HepG2 (cell line): ENCODE measurements around the gene MYCBPAP. TPM values are rescaled to one million over a fixed set of nuclear protein-coding genes. Genes with fewer than 3 reads are reported as not detected.

Experiments used
- BORCS8-MEF2B ChIP-seq: sonication (generic); formaldehyde crosslinking; IDR thresholded peaks from 2 replicates; pipeline ENCODE4 v1.8.0; 2022; ENCODE audit warnings: mild to moderate bottlenecking, missing genetic modification reagents
- CHD2 ChIP-seq: IDR thresholded peaks from 2 replicates; pipeline ENCODE4 v1.6.1; 2011; ENCODE audit warnings: low read depth, low read length, improper control_type of control experiment
- ETS1 ChIP-seq: sonication (generic); formaldehyde crosslinking; IDR thresholded peaks from 2 replicates; pipeline ENCODE4 v1.4.0; 2020; ENCODE audit warnings: missing genetic modification reagents
- FOXJ3 ChIP-seq: sonication (generic); formaldehyde crosslinking; IDR thresholded peaks from 2 replicates; pipeline ENCODE4 v1.4.0; 2020; ENCODE audit warnings: missing genetic modification reagents, mild to moderate bottlenecking, borderline replicate concordance
- FOXM1 ChIP-seq: sonication (generic); formaldehyde crosslinking; IDR thresholded peaks from 2 replicates; pipeline ENCODE4 v1.5.0; 2020; ENCODE audit warnings: missing genetic modification reagents
- HOXD1 ChIP-seq: sonication (generic); formaldehyde crosslinking; IDR thresholded peaks from 2 replicates; pipeline ENCODE4 v1.5.0; 2020; ENCODE audit warnings: missing genetic modification reagents
- KDM2A ChIP-seq: sonication (generic); formaldehyde crosslinking; IDR thresholded peaks from 2 replicates; pipeline ENCODE4 v1.4.0; 2020; ENCODE audit warnings: low read depth, missing genetic modification reagents, borderline replicate concordance
- KMT2B ChIP-seq: IDR thresholded peaks from 2 replicates; pipeline ENCODE4 v1.6.1; 2016; ENCODE audit warnings: missing genetic modification reagents, missing compliant biosample characterization
- PHB2 ChIP-seq: fragments of 450-650 bp; IDR thresholded peaks from 2 replicates; pipeline ENCODE4 v1.6.1; 2018; ENCODE audit not compliant: partially characterized antibody
- PLRG1 ChIP-seq: fragments of 450-650 bp; conservative IDR thresholded peaks from 2 replicates; pipeline ENCODE4 v1.6.1; 2016
- PREB ChIP-seq: sonication (generic); formaldehyde crosslinking; IDR thresholded peaks from 2 replicates; pipeline ENCODE4 v1.4.0; 2020; ENCODE audit warnings: missing genetic modification reagents
- PRPF4 ChIP-seq: fragments of 200-400 bp; formaldehyde crosslinking; IDR thresholded peaks from 2 replicates; pipeline ENCODE4 v1.6.1; 2016; ENCODE audit warnings: low read length, low read depth; ENCODE audit not compliant: poor library complexity, severe bottlenecking
- PTBP1 ChIP-seq: fragments of 200-400 bp; formaldehyde crosslinking; IDR thresholded peaks from 2 replicates; pipeline ENCODE4 v1.6.1; 2018; ENCODE audit warnings: low read length, low read depth; ENCODE audit not compliant: poor library complexity, severe bottlenecking
- RBM39 ChIP-seq: fragments of 200-400 bp; formaldehyde crosslinking; IDR thresholded peaks from one replicate; pipeline ENCODE4 v1.6.1; 2018; ENCODE audit warnings: antibody characterized with exemption, mild to moderate bottlenecking, low read depth, low read length; ENCODE audit not compliant: poor library complexity, severe bottlenecking
- SMC3 ChIP-seq: IDR thresholded peaks from 2 replicates; pipeline ENCODE4 v1.6.1; 2011; ENCODE audit warnings: low read length, improper control_type of control experiment
- SNAPC5 ChIP-seq: sonication (generic); formaldehyde crosslinking; IDR thresholded peaks from 2 replicates; pipeline ENCODE4 v1.8.1; 2023; ENCODE audit warnings: mild to moderate bottlenecking, missing genetic modification reagents, borderline replicate concordance
- STAT6 ChIP-seq: sonication (generic); formaldehyde crosslinking; IDR thresholded peaks from 2 replicates; pipeline ENCODE4 v1.4.0; 2020; ENCODE audit warnings: missing genetic modification reagents, mild to moderate bottlenecking, borderline replicate concordance
- TCF12 ChIP-seq, 2 experiments: fragments of 450-650 bp in 1 of 2; sonication (generic) in 1 of 2; formaldehyde crosslinking in 1 of 2; IDR thresholded peaks; 2 replicates each; pipeline versions ENCODE4 v1.6.1 to v1.8.0; 2017 to 2022; ENCODE audit warnings: antibody characterized with exemption in 1 of 2, mild to moderate bottlenecking in 1 of 2, missing genetic modification reagents in 1 of 2, moderate library complexity in 1 of 2
- ZMYM3 ChIP-seq: sonication (generic); formaldehyde crosslinking; IDR thresholded peaks from 2 replicates; pipeline ENCODE4 v1.5.1; 2020; ENCODE audit warnings: mild to moderate bottlenecking, missing genetic modification reagents
- ZNF558 ChIP-seq: sonication (generic); formaldehyde crosslinking; IDR thresholded peaks from 2 replicates; pipeline ENCODE4 v1.9.0; 2022; ENCODE audit warnings: mild to moderate bottlenecking, missing genetic modification reagents, borderline replicate concordance
- ZNF567 ChIP-seq: sonication (generic); formaldehyde crosslinking; IDR thresholded peaks from 2 replicates; pipeline ENCODE4 v1.8.1; 2023; ENCODE audit warnings: mild to moderate bottlenecking, missing genetic modification reagents, borderline replicate concordance
- ZNF7 ChIP-seq: IDR thresholded peaks from 2 replicates; pipeline ENCODE4 v1.6.1; 2016; ENCODE audit warnings: missing biosample characterization, missing genetic modification reagents
- ZNF800 ChIP-seq: sonication (generic); formaldehyde crosslinking; IDR thresholded peaks from 2 replicates; pipeline ENCODE4 v1.4.0; 2020; ENCODE audit warnings: missing genetic modification reagents
- ZSCAN31 ChIP-seq: sonication (generic); formaldehyde crosslinking; IDR thresholded peaks from 2 replicates; pipeline ENCODE4 v1.5.0; 2020; ENCODE audit warnings: low read depth, mild to moderate bottlenecking, missing genetic modification reagents
- polyA plus RNA-seq, 8 experiments: library from polyadenylated mRNA; depleted of rRNA in 3 of 8; stranded (reverse) in 7 of 8; unstranded in 1 of 8; fragments of >200 nt; fragmentation: Illumina TruSeq in 4 of 8; extraction: Trizol in 4 of 8; gene quantifications; 2 replicates each; pipeline versions ENCODE4 v1.2.1 to v1.2.3, GENCODE V29; 2011 to 2016; ENCODE audit warnings: low read depth in 4 of 8, missing spikeins in 1 of 8, mixed read lengths in 1 of 8; ENCODE audit not compliant: insufficient read depth in 1 of 8
- total RNA-seq, 5 experiments: library from RNA; depleted of rRNA; stranded (reverse); fragments of >200 nt; fragmentation: Illumina TruSeq; extraction: Trizol; gene quantifications; 2 replicates each; pipeline ENCODE4 v1.2.3, GENCODE V29; 2016; ENCODE audit warnings: low read depth in 1 of 5

Gene MYCBPAP
- total and polyA plus RNA-seq, 2 of the 13 experiments (the other 11 are each of a cell fraction or from before 2014, with no cell fraction given): 0.22 to 0.24 TPM

GRCh38 chr17:50479522-50480141 is 28.6 kb upstream of the MYCBPAP start (continued):
- TF ChIP-seq FOXJ3: no peak
- TF ChIP-seq PHB2: no peak
- no peak for TF ChIP-seq ZNF800 (CRISPR knock-in tag)
- TF ChIP-seq ZNF558: no peak
- no peak for TF ChIP-seq PLRG1
- TF ChIP-seq ZNF7 (CRISPR knock-in tag): no peak
- no peak for TF ChIP-seq KMT2B
- no peak for TF ChIP-seq TCF12 (IDR thresholded peaks at IDR 0.05)
- TF ChIP-seq TCF12 (CRISPR knock-in tag; IDR thresholded peaks at IDR 0.05): no peak
- TF ChIP-seq KDM2A (CRISPR knock-in tag): no peak
- no peak for TF ChIP-seq HOXD1 (CRISPR knock-in tag)
- no peak for TF ChIP-seq CHD2
- TF ChIP-seq PREB: no peak
- no peak for TF ChIP-seq SNAPC5
- TF ChIP-seq PTBP1: no peak
- TF ChIP-seq ZMYM3: no peak
- 0 out of 2 replicates have a peak, but pooled peaks have one; percentile 50 for TF ChIP-seq ETS1 (CRISPR knock-in tag)
- TF ChIP-seq SMC3: no peak
- 0 out of 2 replicates have a peak, but pooled peaks have one; percentile 43 for TF ChIP-seq BORCS8-MEF2B (CRISPR knock-in tag)
- no peak for TF ChIP-seq ZNF567
- no peak for TF ChIP-seq PRPF4
- no peak for TF ChIP-seq FOXM1
- TF ChIP-seq RBM39: no peak
- no peak for TF ChIP-seq ZSCAN31
- no peak for TF ChIP-seq STAT6
